Colonic mucosa (tissue), 4 donors: ENCODE measurements around the gene DALRD3. TPM values are rescaled to one million over a fixed set of nuclear protein-coding genes. Genes with fewer than 3 reads are reported as not detected.

ENCODE experiments used
- DNase-seq: peaks from one replicate; pipeline ENCODE4 v3.0.0-alpha.2; 2020
- H3K27ac ChIP-seq: fragments of 200-600 bp; one replicate; pipeline ENCODE4 v1.8.0; 2021
- H3K27me3 ChIP-seq: fragments of 200-600 bp; one replicate; pipeline ENCODE4 v1.8.0; 2021
- H3K36me3 ChIP-seq: fragments of 200-600 bp; one replicate; pipeline ENCODE4 v1.8.0; 2021
- H3K4me1 ChIP-seq: fragments of 200-600 bp; one replicate; pipeline ENCODE4 v1.8.0; 2021; ENCODE audit warnings: mild to moderate bottlenecking
- H3K4me3 ChIP-seq: fragments of 200-600 bp; one replicate; pipeline ENCODE4 v1.8.0; 2021
- H3K9ac ChIP-seq, 2 donors: one replicate each; pipeline ENCODE4 v1.7.0; 2013; ENCODE audit warnings: control low read depth in 2 of 2, low read depth in 2 of 2, low read length in 2 of 2
- H3K9me3 ChIP-seq: fragments of 200-600 bp; one replicate; pipeline ENCODE4 v1.8.0; 2021
- CTCF ChIP-seq: fragments of 200-600 bp; IDR thresholded peaks from one replicate; pipeline ENCODE4 v1.8.0; 2022; ENCODE audit warnings: antibody characterized with exemption, mild to moderate bottlenecking
- intact Hi-C: fragments of 100-400 bp; cut with DNase I; formaldehyde crosslinking; loops from one replicate; pipeline ENCODE4 v1.14.1; 2022
- total RNA-seq, 2 donors: library from RNA; stranded (reverse); fragmentation: NEBNext Ultra II Directional in 1 of 2; extraction: Animal tissue kit (Norgen Biotek cat#: 25700) in 1 of 2; gene quantifications; one replicate each; pipeline ENCODE4 v1.2.1, GENCODE V29; 2021
- donor health status: healthy.
- donor health status: DM: no; HTN: no; CAD: no.
- donor health status: DM: no; HTN: no; CAD: no.

The DALRD3 gene
- total RNA-seq, 2 donors from 2014 or later, result 22.0 to 23.5 TPM

- Histone ChIP-seq H3K9ac (no peak overlapping the region), H3K4me1 (no peaks in the 10 kb centered on the region), H3K4me3 (no peak overlapping the region), H3K36me3 (no peaks in the 10 kb centered on the region), H3K9me3 (no peaks in the 10 kb centered on the region), H3K27ac (no peak overlapping the region), H3K27me3 (no peaks in the 10 kb centered on the region)
- intact Hi-C loops, result no loop called here
- TF ChIP-seq CTCF, result no peak
- no peak for DNase-seq
Measured at GRCh38 chr3:48999085-48999858, 19.1 kb downstream of the DALRD3 start.

GRCh38 chr3:48997714-48998637 lies 20.4 kb downstream of the DALRD3 start:
- H3K4me1 ChIP-seq, result no peaks in the 10 kb centered on the region

GRCh38 chr3:48997102-48997635 lies 21.2 kb downstream of the DALRD3 start:
- H3K4me1 ChIP-seq, result no peaks in the 10 kb centered on the region
- no peaks in the 10 kb centered on the region for H3K36me3 ChIP-seq
- no peaks in the 10 kb centered on the region for H3K9me3 ChIP-seq
- H3K4me3 ChIP-seq, result no peak overlapping the region
- no peak for DNase-seq
- H3K27me3 ChIP-seq, result no peaks in the 10 kb centered on the region
- H3K9ac ChIP-seq, result no peak overlapping the region
- no peak overlapping the region for H3K27ac ChIP-seq
- intact Hi-C loops, result no loop called here
- TF ChIP-seq CTCF, result no peak

More at GRCh38 chr3:48997714-48998637, 20.4 kb downstream of the DALRD3 start:
- Histone ChIP-seq H3K27ac (no peak overlapping the region), H3K27me3 (no peaks in the 10 kb centered on the region), H3K9ac (no peak overlapping the region), H3K36me3 (no peaks in the 10 kb centered on the region), H3K4me3 (no peak overlapping the region), H3K9me3 (no peaks in the 10 kb centered on the region)
- no peak for DNase-seq
- TF ChIP-seq CTCF, result no peak
- intact Hi-C loops, result no loop called here

- Histone ChIP-seq H3K27me3 (no peaks in the 10 kb centered on the region), H3K36me3 (no peaks in the 10 kb centered on the region), H3K9me3 (no peaks in the 10 kb centered on the region), H3K9ac (no peak overlapping the region), H3K27ac (no peak overlapping the region), H3K4me3 (no peak overlapping the region), H3K4me1 (peaks cover under 1% of the 10 kb centered on the region)
- DNase-seq, result no peak
- no peak for TF ChIP-seq CTCF
- intact Hi-C loops, result no loop called here
Measured at GRCh38 chr3:48996640-48997039, 21.7 kb downstream of the DALRD3 start.

- intact Hi-C loops, result no loop called here
- Histone ChIP-seq H3K27me3 (no peaks in the 10 kb centered on the region), H3K4me1 (peaks cover 15% of the 10 kb centered on the region), H3K9ac (no peak overlapping the region), H3K36me3 (no peaks in the 10 kb centered on the region), H3K27ac (no peak overlapping the region), H3K9me3 (no peaks in the 10 kb centered on the region), H3K4me3 (no peak overlapping the region)
- DNase-seq, result no peak
- no peak for TF ChIP-seq CTCF
Measured at GRCh38 chr3:48993834-48994233, 24.5 kb downstream of the DALRD3 start.
